NCI-H774 (cell line): ENCODE results near the gene XPO4.
"Not testable (repeated sequence)": the region's sequence is repeated elsewhere in the genome, so short reads cannot be mapped to it uniquely, and the experiment has no call there.

Source experiments
- DNase-seq: peaks from one replicate; lab custom pipeline; 2025; lab: John Stamatoyannopoulos, UW

The XPO4 gene

DNA sequence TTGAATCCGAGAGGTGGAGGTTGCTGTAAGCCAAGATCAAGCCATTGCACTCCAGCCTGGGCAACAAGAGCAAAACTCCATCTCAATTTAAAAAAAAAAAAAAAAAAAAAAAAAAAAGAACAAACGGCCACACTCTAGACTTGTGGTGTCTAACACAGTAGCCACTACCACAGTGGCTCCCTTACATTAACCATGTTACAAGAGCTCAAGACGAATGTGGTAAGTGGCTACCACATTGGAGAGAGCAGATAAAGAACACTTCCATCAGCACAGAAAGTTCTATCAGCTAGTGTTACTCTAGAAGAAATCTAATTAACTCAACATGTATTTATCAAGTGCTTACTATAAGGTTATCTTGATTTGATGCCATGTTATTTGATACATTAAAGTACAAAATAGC is 11.5 kb downstream of the XPO4 start:
- DNase-seq: no peak

GRCh38 chr13:20890540-20890939 is 12.0 kb downstream of the XPO4 start:
- not testable (repeated sequence) for DNase-seq

- DNase-seq: no peak
These were observed 20.3 kb downstream of the XPO4 start for GRCh38 chr13:20882206-20882605.

DNA sequence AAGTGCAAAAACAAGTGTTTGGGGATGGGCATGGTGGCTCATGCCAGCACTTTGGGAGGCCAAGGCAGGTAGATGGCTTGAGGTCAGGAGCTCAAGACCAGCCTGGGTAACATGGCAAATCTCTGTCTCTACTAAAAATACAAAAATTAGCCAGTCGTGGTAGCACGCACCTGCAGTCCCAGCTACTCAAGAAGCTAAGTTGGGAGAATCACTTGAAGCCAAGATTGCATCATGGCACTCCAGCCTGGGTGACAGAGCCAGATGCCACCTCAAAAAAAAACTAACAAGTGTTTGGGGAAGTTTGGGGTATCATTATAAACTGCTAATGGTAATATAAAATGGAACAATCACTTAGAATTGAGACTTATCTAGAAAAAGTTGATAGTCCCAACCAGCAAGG is 24.6 kb downstream of the XPO4 start:
- DNase-seq: no peak

DNA sequence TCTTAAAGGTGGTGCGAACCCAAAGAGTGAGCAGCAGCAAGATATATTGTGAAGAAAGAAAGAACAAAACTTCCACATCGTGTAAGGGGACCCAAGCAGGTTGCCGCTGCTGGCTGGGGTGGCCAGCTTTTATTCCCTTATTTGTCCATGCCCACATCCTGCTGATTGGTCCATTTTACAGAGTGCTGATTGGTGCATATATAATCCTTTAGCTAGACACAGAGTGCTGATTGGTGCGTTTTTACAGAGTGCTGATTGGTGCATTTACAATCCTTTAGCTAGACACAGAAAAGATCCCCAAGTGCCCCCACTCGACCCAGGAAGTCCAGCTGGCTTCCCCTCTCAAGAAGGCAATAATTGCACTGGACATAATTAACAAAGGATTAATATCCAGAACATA is 25.7 kb downstream of the XPO4 start:
- DNase-seq: not testable (repeated sequence)

DNA sequence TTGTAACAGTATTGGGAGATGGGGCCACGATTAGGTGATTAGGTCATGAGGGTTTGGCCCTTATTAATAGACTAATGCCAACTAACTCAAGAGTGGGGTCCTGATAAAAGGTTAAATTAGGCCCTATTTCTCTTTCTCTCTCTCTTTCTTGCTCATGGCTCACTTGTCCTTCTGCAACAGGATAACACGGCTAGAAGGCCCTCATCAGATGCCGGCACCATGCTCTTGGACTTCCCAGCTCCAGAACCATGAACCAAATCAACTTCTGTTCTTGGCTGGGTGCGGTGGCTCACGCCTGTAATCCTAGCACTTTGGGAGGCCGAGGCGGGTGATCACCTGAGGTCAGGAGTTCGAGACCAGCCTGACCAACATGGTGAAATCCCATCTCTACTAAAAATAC is 28.1 kb downstream of the XPO4 start:
- DNase-seq: not testable (repeated sequence)

GRCh38 chr13:20873348-20873747 is 29.2 kb downstream of the XPO4 start:
- DNase-seq: no peak

- no peak for DNase-seq
These were observed 31.7 kb downstream of the XPO4 start for GRCh38 chr13:20870829-20871228.

DNA sequence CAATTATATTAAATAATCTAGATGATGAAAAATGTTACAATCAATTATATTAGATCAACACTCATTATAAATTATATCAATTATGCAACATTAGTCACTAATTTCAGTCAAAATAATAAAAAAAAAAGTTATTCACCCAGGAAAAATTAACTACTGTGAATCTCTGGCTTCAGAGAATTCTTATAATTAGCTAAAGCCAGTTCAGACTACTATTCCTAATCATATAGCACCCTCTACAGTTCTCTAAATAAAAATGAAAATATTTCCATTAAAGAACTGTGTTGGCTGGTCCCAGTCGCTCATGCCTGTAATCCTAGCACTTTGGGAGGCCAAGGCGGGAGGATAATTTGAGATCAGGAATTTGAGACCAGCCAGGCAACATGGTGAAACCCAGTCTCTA is 33.0 kb downstream of the XPO4 start:
- no peak for DNase-seq

DNA sequence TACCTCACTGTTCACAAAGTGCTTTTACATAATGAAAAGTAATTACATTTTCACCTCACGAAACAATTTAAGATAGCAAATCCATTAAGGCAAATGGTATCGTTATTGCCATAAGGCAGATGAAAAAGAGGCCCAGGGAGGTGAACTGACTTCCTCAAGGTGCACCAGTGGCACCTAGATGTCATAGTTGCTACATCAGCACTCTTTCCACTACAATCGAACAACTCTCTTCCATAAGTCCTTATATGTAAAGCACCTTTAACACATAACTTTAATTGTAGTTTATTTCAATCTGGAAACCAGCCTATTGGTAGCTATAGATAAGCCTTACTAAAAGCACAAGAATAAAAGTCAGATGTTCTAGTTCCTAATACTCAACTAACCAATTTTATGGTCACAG is 35.1 kb downstream of the XPO4 start:
- DNase-seq: no peak

DNA sequence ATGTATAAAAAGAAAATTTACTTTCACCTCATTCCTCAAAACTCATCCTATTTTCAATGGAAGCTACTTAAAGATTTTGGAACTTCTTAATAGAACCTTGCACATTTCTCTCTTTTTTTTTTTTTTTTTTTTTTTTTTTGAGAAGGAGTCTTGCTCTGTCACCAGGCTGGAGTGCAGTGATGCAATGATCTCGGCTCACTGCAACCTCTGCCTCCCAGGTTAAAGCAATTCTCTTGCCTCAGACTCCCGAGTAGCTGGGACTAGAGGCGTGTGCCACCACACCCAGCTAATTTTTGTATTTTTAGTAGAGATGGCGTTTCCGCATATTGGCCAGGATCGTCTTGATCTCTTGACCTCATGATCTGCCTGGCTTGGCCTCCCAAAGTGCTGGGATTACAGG is 40.9 kb downstream of the XPO4 start:
- not testable (repeated sequence) for DNase-seq

GRCh38 chr13:20860844-20861243 is 41.7 kb downstream of the XPO4 start:
- DNase-seq: no peak

- no peak for DNase-seq
These were observed 45.9 kb downstream of the XPO4 start for GRCh38 chr13:20856650-20857049.

DNA sequence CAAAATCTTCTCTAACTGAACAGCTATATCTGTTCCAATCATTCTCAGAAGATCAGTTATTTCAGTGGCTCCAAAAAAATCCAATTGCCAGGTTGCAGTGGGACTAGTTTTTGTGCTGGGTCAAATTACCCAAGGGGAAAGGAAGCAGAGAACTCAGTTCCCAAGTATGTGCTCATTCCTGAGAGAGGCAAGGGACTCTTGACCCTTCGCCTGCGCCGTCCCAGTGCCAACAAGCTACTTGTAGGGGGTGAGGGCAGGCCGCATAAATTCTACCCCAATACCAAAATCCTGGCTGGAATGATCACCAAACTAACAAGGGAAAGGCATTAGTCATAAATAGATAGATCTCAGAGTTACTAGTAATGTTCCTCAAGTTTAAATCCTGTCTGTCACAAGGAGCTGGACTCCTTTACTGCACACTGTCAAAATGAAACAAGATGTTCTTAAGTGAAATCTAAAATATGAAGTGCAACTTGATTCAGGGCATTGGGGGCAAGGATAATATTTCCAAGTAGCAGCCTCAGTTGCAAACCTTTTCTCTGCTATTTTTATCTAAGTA is 50.6 kb downstream of the XPO4 start:
- DNase-seq: no peak

- DNase-seq: no peak
These were observed 53.6 kb downstream of the XPO4 start for GRCh38 chr13:20848944-20849343.

- no peak for DNase-seq
These were observed 54.3 kb downstream of the XPO4 start for GRCh38 chr13:20848203-20848602.

DNA sequence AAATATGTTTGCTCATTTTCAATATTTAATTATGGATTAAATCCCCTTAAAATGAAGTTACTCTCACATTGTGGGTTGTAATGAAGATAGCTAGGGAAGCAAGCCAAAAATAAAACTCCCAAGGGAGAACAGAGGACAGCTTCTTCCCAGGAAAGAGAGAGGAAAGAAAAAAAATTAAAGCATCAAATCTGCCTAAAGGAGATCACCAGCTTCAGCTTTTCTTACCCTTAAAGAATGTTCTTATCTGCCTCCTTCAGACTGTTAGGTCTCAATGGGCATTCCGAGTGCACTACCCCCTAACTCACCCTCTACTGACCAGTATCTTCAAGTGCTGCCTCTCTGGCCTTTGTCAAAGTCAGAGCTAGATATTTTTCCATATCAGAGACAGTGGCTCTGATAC is 55.2 kb downstream of the XPO4 start:
- DNase-seq: no peak

- DNase-seq: no peak
These were observed 59.4 kb downstream of the XPO4 start for GRCh38 chr13:20843166-20843565.

GRCh38 chr13:20840568-20840967 is 62.0 kb downstream of the XPO4 start:
- DNase-seq: no peak

GRCh38 chr13:20833900-20834679 is 68.5 kb downstream of the XPO4 start:
- DNase-seq: no peak

- DNase-seq: no peak
These were observed 69.7 kb downstream of the XPO4 start for GRCh38 chr13:20832861-20833260.

DNA sequence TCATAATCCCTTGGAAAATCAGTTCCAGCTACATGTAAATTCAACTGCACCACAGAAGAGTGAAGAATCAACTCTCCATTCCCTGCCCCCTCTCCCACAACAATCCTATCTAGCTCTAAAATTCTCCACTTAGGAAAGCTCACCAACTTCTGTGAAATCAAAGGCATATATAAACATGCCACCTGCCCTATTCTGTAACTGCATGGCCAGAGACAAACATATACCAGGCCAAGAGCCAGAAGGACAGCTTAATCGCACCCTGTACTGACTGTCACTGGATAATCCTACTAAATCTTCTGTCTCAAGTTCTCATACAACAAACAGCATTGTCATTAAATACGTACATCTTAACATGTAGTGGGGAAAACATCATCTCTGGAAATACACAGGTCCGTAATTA is 70.6 kb downstream of the XPO4 start:
- DNase-seq: no peak

GRCh38 chr13:20831254-20831653 is 71.3 kb downstream of the XPO4 start:
- no peak for DNase-seq
